B cell (primary cell): ENCODE data around the gene ABCC1. TPM values are rescaled to one million over a fixed set of nuclear protein-coding genes. Genes with fewer than 3 reads are reported as not detected.
A peak's percentile ranks its signal among the peaks of the same experiment; 100 is the strongest.

Experiments used
- ATAC-seq: fragments of 200-7000 bp; cut with Tn5 transposase; one replicate; pipeline ENCODE4 v1.10.0; 2021; ENCODE audit warnings: low read depth, mild to moderate bottlenecking, moderate number of reproducible peaks, moderate library complexity
- CTCF ChIA-PET: fragments of 350-600 bp; sonication (Branson Sonifier 250); formaldehyde crosslinking; loops from one replicate; lab custom pipeline; 2021; ENCODE audit warnings: antibody characterized with exemption, inconsistent platforms; lab: Charles Lee
- POLR2A ChIA-PET: fragments of 350-600 bp; sonication (Branson Sonifier 250); formaldehyde crosslinking; loops from one replicate; lab custom pipeline; 2021; ENCODE audit warnings: antibody characterized with exemption; lab: Charles Lee
- DNase-seq: peaks from one replicate; pipeline ENCODE4 v3.0.0; 2013
- H2AFZ ChIP-seq: 2 replicates; pipeline ENCODE4 v1.6.1; 2012; ENCODE audit warnings: mild to moderate bottlenecking, low read depth, low read length; ENCODE audit not compliant: insufficient read depth, poor library complexity, severe bottlenecking
- H3K27ac ChIP-seq, 2 donors: 1 replicate in 1 of 2; 2 replicates in 1 of 2; pipeline ENCODE4 v1.5.1; 2012 to 2013; ENCODE audit warnings: low read length in 2 of 2, mild to moderate bottlenecking in 2 of 2, moderate library complexity in 1 of 2
- H3K27me3 ChIP-seq, 4 experiments: fragments of 200-600 bp in 1 of 4; sonication (generic) in 1 of 4; replicated peaks in 1 of 4; 1 replicate in 2 of 4; 2 replicates in 2 of 4; pipeline versions ENCODE4 v1.6.1 to v1.7.0; 2013 to 2016; ENCODE audit warnings: low read length in 3 of 4, mild to moderate bottlenecking in 2 of 4, mixed read lengths in 1 of 4, moderate library complexity in 1 of 4; ENCODE audit not compliant: insufficient read depth in 4 of 4, control insufficient read depth in 3 of 4; ENCODE audit errors: control extremely low read depth in 1 of 4
- H3K36me3 ChIP-seq, 2 experiments: replicated peaks in 1 of 2; 1 replicate in 1 of 2; 2 replicates in 1 of 2; pipeline versions ENCODE4 v1.6.1 to v1.7.1; 2013; ENCODE audit warnings: low read length in 1 of 2; ENCODE audit not compliant: insufficient read depth in 2 of 2, control insufficient read depth in 1 of 2; ENCODE audit errors: control extremely low read depth in 1 of 2, extremely low read depth in 1 of 2
- H3K4me1 ChIP-seq, 2 donors: fragments of 200-600 bp in 1 of 2; sonication (generic) in 1 of 2; 1 replicate in 1 of 2; 2 replicates in 1 of 2; pipeline versions ENCODE4 v1.5.1 to v1.6.1; 2013 to 2017; ENCODE audit warnings: low read length in 2 of 2; ENCODE audit not compliant: control insufficient read depth in 2 of 2, insufficient read depth in 2 of 2
- H3K4me2 ChIP-seq: replicated peaks from 2 replicates; pipeline ENCODE3; 2012; ENCODE audit warnings: mild to moderate bottlenecking, low read depth, low read length; ENCODE audit not compliant: poor library complexity, severe bottlenecking
- H3K4me3 ChIP-seq, 5 experiments: fragments of 200-600 bp in 1 of 5; sonication (generic) in 1 of 5; 1 replicate in 3 of 5; 2 replicates in 2 of 5; pipeline versions ENCODE4 v1.5.1 to v1.7.0; 2011 to 2016; ENCODE audit warnings: low read length in 4 of 5, mild to moderate bottlenecking in 4 of 5, low read depth in 2 of 5, control low read depth in 1 of 5, moderate library complexity in 1 of 5; ENCODE audit not compliant: insufficient read depth in 1 of 5; ENCODE audit errors: control extremely low read depth in 1 of 5, extremely low read depth in 1 of 5
- H3K79me2 ChIP-seq: fragments of 200-600 bp; sonication (generic); one replicate; pipeline ENCODE4 v1.6.0; 2016; ENCODE audit warnings: low read length; ENCODE audit not compliant: control insufficient read depth, insufficient read depth
- H3K9ac ChIP-seq: fragments of 200-600 bp; sonication (generic); 2 replicates; pipeline ENCODE4 v1.6.1; 2017; ENCODE audit warnings: mild to moderate bottlenecking, low read length, moderate library complexity
- H3K9me3 ChIP-seq, 3 donors: one replicate each; pipeline versions ENCODE4 v1.6.1 to v1.7.1; 2013; ENCODE audit warnings: low read length in 2 of 3; ENCODE audit not compliant: control insufficient read depth in 2 of 3, insufficient read depth in 1 of 3; ENCODE audit errors: control extremely low read depth in 1 of 3
- H4K20me1 ChIP-seq: 2 replicates; pipeline ENCODE4 v1.6.0; 2012; ENCODE audit warnings: mild to moderate bottlenecking, low read length; ENCODE audit not compliant: insufficient read depth, control insufficient read depth, poor library complexity, severe bottlenecking
- H3K27ac Mint-ChIP-seq: one replicate; pipeline ENCODE4 v1.8.0; 2021; ENCODE audit warnings: mixed read lengths
- H3K27me3 Mint-ChIP-seq: one replicate; pipeline ENCODE4 v1.8.0; 2021; ENCODE audit warnings: mixed read lengths
- H3K4me1 Mint-ChIP-seq: one replicate; pipeline ENCODE4 v1.8.0; 2021; ENCODE audit warnings: mixed read lengths
- H3K4me3 Mint-ChIP-seq: one replicate; pipeline ENCODE4 v1.8.0; 2021; ENCODE audit warnings: mixed read lengths
- H3K9me3 Mint-ChIP-seq: one replicate; pipeline ENCODE4 v1.8.0; 2022; ENCODE audit warnings: mixed read lengths; ENCODE audit not compliant: insufficient read depth
- EZH2 ChIP-seq: IDR thresholded peaks from 2 replicates; pipeline ENCODE4 v1.6.1; 2012; ENCODE audit warnings: borderline replicate concordance, low read depth, mild to moderate bottlenecking, moderate library complexity, low read length; ENCODE audit not compliant: insufficient read depth, poor library complexity, severe bottlenecking
- WGBS: methylation state at CpG from one replicate; pipeline ENCODE4 v1.1.5; 2013; ENCODE audit warnings: missing lambda C conversion rate; ENCODE audit not compliant: insufficient coverage; 5-methylcytosine and 5-hydroxymethylcytosine counted together
- intact Hi-C: fragments of 100-400 bp; cut with micrococcal nuclease; formaldehyde crosslinking; loops from one replicate; pipeline ENCODE4 v1.10.0; 2022
- polyA plus RNA-seq: library from polyadenylated mRNA; depleted of rRNA; stranded (reverse); fragments of >200 nt; gene quantifications from 2 replicates; pipeline ENCODE4 v1.2.3, GENCODE V29; 2012
- total RNA-seq, 2 donors: library from RNA; stranded (reverse); fragments of 120-200 nt in 1 of 2; gene quantifications; 1 replicate in 1 of 2; 2 replicates in 1 of 2; pipeline versions ENCODE4 v1.2.3 to v1.2.4, GENCODE V29; 2013 to 2022
- TF ChIP-seq, protein P1 (sequence below): fragments of 200-600 bp; IDR thresholded peaks from one replicate; pipeline ENCODE4 v1.8.0; 2022; ENCODE audit warnings: antibody characterized with exemption, mild to moderate bottlenecking

ABCC1 gene
- total and polyA plus RNA-seq, 2 donors (not counting 1 experiment from before 2014, with no cell fraction given): 21.8 to 73.0 TPM

- H3K9me3 Mint-ChIP-seq: no peaks in the 10 kb centered on the region
- Histone ChIP-seq H3K27me3 (no peaks in the 10 kb centered on the region), H3K36me3 (no peaks in the 10 kb centered on the region), H2AFZ (no peak overlapping the region), H3K4me3 (no peak overlapping the region), H3K9me3 (peaks cover 0 to 3% (median 0%) of the 10 kb centered on the region in 3 donors), H4K20me1 (no peaks in the 10 kb centered on the region), H3K79me2 (peaks cover 64% of the 10 kb centered on the region), H3K9ac (no peak overlapping the region), H3K4me1 (peaks cover 16 to 19% of the 10 kb centered on the region in 2 donors), H3K27ac (no peak overlapping the region), H3K4me2 (no peak overlapping the region)
- H3K27ac Mint-ChIP-seq: peak overlapping the region; percentile 32
- no peak overlapping the region for H3K4me3 Mint-ChIP-seq
- ChIA-PET POLR2A (no interaction called here), CTCF (no interaction called here)
- DNase-seq (no peak), ATAC-seq (no peak)
- H3K27me3 Mint-ChIP-seq: no peaks in the 10 kb centered on the region
- no CpG with 5 or more reads among the region's 6 CpGs for WGBS
- intact Hi-C loops: no loop called here
- peaks cover 29% of the 10 kb centered on the region for H3K4me1 Mint-ChIP-seq
- TF ChIP-seq EZH2: no peak
- TF ChIP-seq, protein P1, sequence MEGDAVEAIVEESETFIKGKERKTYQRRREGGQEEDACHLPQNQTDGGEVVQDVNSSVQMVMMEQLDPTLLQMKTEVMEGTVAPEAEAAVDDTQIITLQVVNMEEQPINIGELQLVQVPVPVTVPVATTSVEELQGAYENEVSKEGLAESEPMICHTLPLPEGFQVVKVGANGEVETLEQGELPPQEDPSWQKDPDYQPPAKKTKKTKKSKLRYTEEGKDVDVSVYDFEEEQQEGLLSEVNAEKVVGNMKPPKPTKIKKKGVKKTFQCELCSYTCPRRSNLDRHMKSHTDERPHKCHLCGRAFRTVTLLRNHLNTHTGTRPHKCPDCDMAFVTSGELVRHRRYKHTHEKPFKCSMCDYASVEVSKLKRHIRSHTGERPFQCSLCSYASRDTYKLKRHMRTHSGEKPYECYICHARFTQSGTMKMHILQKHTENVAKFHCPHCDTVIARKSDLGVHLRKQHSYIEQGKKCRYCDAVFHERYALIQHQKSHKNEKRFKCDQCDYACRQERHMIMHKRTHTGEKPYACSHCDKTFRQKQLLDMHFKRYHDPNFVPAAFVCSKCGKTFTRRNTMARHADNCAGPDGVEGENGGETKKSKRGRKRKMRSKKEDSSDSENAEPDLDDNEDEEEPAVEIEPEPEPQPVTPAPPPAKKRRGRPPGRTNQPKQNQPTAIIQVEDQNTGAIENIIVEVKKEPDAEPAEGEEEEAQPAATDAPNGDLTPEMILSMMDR: no peak
These were observed 52.3 kb downstream of the ABCC1 start for GRCh38 chr16:16001596-16002255.

- H3K9me3 Mint-ChIP-seq: no peaks in the 10 kb centered on the region
- Histone ChIP-seq H3K27me3 (no peaks in the 10 kb centered on the region), H3K4me3 (no peak overlapping the region), H3K27ac (no peak overlapping the region), H3K36me3 (no peaks in the 10 kb centered on the region), H3K4me1 (peaks cover 23 to 29% of the 10 kb centered on the region in 2 donors), H3K9me3 (peaks cover 0 to 3% (median 0%) of the 10 kb centered on the region in 3 donors), H2AFZ (no peak overlapping the region), H3K9ac (no peak overlapping the region), H4K20me1 (no peaks in the 10 kb centered on the region), H3K79me2 (peaks cover 55% of the 10 kb centered on the region), H3K4me2 (no peak overlapping the region)
- no peak overlapping the region for H3K4me3 Mint-ChIP-seq
- H3K27me3 Mint-ChIP-seq: no peaks in the 10 kb centered on the region
- ChIA-PET POLR2A (no interaction called here), CTCF (interaction anchor here (0.6 kb wide), 1 partner anchor 190 kb away, joined by 4 read pairs; no protein-coding TSS in a partner anchor)
- no peak for ATAC-seq
- H3K4me1 Mint-ChIP-seq: peaks cover 37% of the 10 kb centered on the region
- DNase-seq: no peak
- WGBS: 56% methylated on average over 1 of the region's 1 CpG
- intact Hi-C loops: no loop called here
- TF ChIP-seq, protein P1: no peak
- TF ChIP-seq EZH2: no peak
- H3K27ac Mint-ChIP-seq: peak overlapping the region; percentile 28
These were observed 54.4 kb downstream of the ABCC1 start for GRCh38 chr16:16003719-16004313.
